WTC11 (cell line): ENCODE results near the gene INO80. TPM values are rescaled to one million over a fixed set of nuclear protein-coding genes. Genes with fewer than 3 reads are reported as not detected.

ENCODE experiments used
- ATAC-seq: fragments of 200-7000 bp; cut with Tn5 transposase; 2 replicates; pipeline ENCODE4 v1.10.0; 2021; ENCODE audit warnings: mild to moderate bottlenecking, moderate library complexity
- CTCF ChIA-PET: fragments of 300-600 bp; sonication (Branson Sonifier 250); formaldehyde crosslinking; loops from one replicate; lab custom pipeline; 2021; ENCODE audit warnings: antibody characterized with exemption; lab: Charles Lee
- POLR2A ChIA-PET: fragments of 350-600 bp; sonication (Branson Sonifier 250); formaldehyde crosslinking; loops from one replicate; lab custom pipeline; 2021; ENCODE audit warnings: antibody characterized with exemption; lab: Charles Lee
- DNase-seq: peaks from one replicate; pipeline ENCODE4 v3.0.0; 2021; ENCODE audit warnings: low spot score
- H3K27ac Mint-ChIP-seq: 2 replicates; pipeline ENCODE4 v1.8.0; 2021; ENCODE audit warnings: mixed read lengths
- H3K27me3 Mint-ChIP-seq: 2 replicates; pipeline ENCODE4 v1.8.0; 2021; ENCODE audit warnings: low read depth, mild to moderate bottlenecking, moderate library complexity, mixed read lengths
- H3K36me3 Mint-ChIP-seq: 2 replicates; pipeline ENCODE4 v1.8.0; 2021; ENCODE audit warnings: mixed read lengths
- H3K4me1 Mint-ChIP-seq: 2 replicates; pipeline ENCODE4 v1.8.0; 2022; ENCODE audit warnings: mixed read lengths
- H3K4me3 Mint-ChIP-seq: 2 replicates; pipeline ENCODE4 v1.8.0; 2021; ENCODE audit warnings: mild to moderate bottlenecking, moderate library complexity, mixed read lengths
- H3K9me3 Mint-ChIP-seq: 2 replicates; pipeline ENCODE4 v1.8.0; 2021; ENCODE audit warnings: mixed read lengths
- AR ChIP-seq: fragments of 250-450 bp; sonication (Bioruptor Pico); IDR thresholded peaks from 2 replicates; pipeline ENCODE4 v1.9.0; 2021; ENCODE audit warnings: mild to moderate bottlenecking
- ATF1 ChIP-seq: sonication (generic); formaldehyde crosslinking; IDR thresholded peaks from 2 replicates; pipeline ENCODE4 v1.8.1; 2023; ENCODE audit warnings: mild to moderate bottlenecking, moderate library complexity, missing genetic modification reagents
- CREB1 ChIP-seq: sonication (generic); formaldehyde crosslinking; IDR thresholded peaks from 2 replicates; pipeline ENCODE4 v1.8.0; 2023; ENCODE audit warnings: mild to moderate bottlenecking, missing genetic modification reagents
- E2F1 ChIP-seq: sonication (generic); formaldehyde crosslinking; IDR thresholded peaks from 2 replicates; pipeline ENCODE4 v1.8.0; 2022; ENCODE audit warnings: mild to moderate bottlenecking, missing genetic modification reagents
- ERG ChIP-seq: fragments of 250-450 bp; sonication (Bioruptor Pico); IDR thresholded peaks from 2 replicates; pipeline ENCODE4 v1.8.0; 2021; ENCODE audit warnings: mild to moderate bottlenecking
- FOXJ3 ChIP-seq: sonication (generic); formaldehyde crosslinking; IDR thresholded peaks from 2 replicates; pipeline ENCODE4 v1.9.0; 2021; ENCODE audit warnings: missing genetic modification reagents, mild to moderate bottlenecking, borderline replicate concordance
- FOXP1 ChIP-seq: sonication (generic); formaldehyde crosslinking; IDR thresholded peaks from 2 replicates; pipeline ENCODE4 v1.8.0; 2022; ENCODE audit warnings: missing genetic modification reagents, mild to moderate bottlenecking, moderate library complexity, borderline replicate concordance
- NR1H2 ChIP-seq: sonication (generic); formaldehyde crosslinking; IDR thresholded peaks from 2 replicates; pipeline ENCODE4 v1.9.0; 2021; ENCODE audit warnings: mild to moderate bottlenecking, moderate library complexity, missing genetic modification reagents
- NR3C1 ChIP-seq: sonication (generic); formaldehyde crosslinking; conservative IDR thresholded peaks from 2 replicates; pipeline ENCODE4 v1.8.1; 2023; ENCODE audit warnings: low read depth, mild to moderate bottlenecking, missing genetic modification reagents
- TCF7 ChIP-seq: sonication (generic); formaldehyde crosslinking; IDR thresholded peaks from 2 replicates; pipeline ENCODE4 v1.8.0; 2022; ENCODE audit warnings: mild to moderate bottlenecking, low read depth, missing genetic modification reagents, moderate library complexity
- ZBTB21 ChIP-seq: sonication (generic); formaldehyde crosslinking; IDR thresholded peaks from 2 replicates; pipeline ENCODE4 v1.8.1; 2023; ENCODE audit warnings: mild to moderate bottlenecking, missing genetic modification reagents, borderline replicate concordance
- ZNF121 ChIP-seq: sonication (generic); formaldehyde crosslinking; IDR thresholded peaks from 2 replicates; pipeline ENCODE4 v1.8.0; 2023; ENCODE audit warnings: missing genetic modification reagents
- ZNF396 ChIP-seq: fragments of 250-450 bp; sonication (Bioruptor Pico); IDR thresholded peaks from 2 replicates; pipeline ENCODE4 v1.8.0; 2021; ENCODE audit warnings: mild to moderate bottlenecking, moderate library complexity, borderline replicate concordance
- ZNF416 ChIP-seq: fragments of 250-450 bp; sonication (Bioruptor Pico); IDR thresholded peaks from 2 replicates; pipeline ENCODE4 v1.9.0; 2021; ENCODE audit warnings: mild to moderate bottlenecking, inconsistent platforms
- ZSCAN18 ChIP-seq: fragments of 250-450 bp; sonication (Bioruptor Pico); IDR thresholded peaks from 2 replicates; pipeline ENCODE4 v2.1.2; 2022; ENCODE audit warnings: mild to moderate bottlenecking, moderate library complexity
- total RNA-seq: library from RNA; stranded (reverse); gene quantifications from 3 replicates; pipeline ENCODE4 v1.2.3, GENCODE V29; 2021
- TF ChIP-seq, protein P1 (sequence below): sonication (generic); formaldehyde crosslinking; IDR thresholded peaks from 2 replicates; pipeline ENCODE4 v1.8.0; 2022; ENCODE audit warnings: mild to moderate bottlenecking, missing genetic modification reagents
- TF ChIP-seq, protein P2 (sequence below): sonication (generic); formaldehyde crosslinking; IDR thresholded peaks from 2 replicates; pipeline ENCODE4 v1.8.1; 2023; ENCODE audit warnings: mild to moderate bottlenecking, missing genetic modification reagents

Gene INO80
- total RNA-seq, 1 experiment from 2014 or later, result 20.6 TPM

- DNase-seq, result no peak
- ATAC-seq, result peak; percentile 62
- Mint-ChIP-seq H3K4me3 (no peak overlapping the region), H3K36me3 (no peaks in the 10 kb centered on the region), H3K27me3 (no peaks in the 10 kb centered on the region), H3K4me1 (peaks cover 31% of the 10 kb centered on the region)
- ChIA-PET CTCF (interaction anchor here (1.4 to 2.1 kb wide), 5 partner anchors 26 to 64 kb away, joined by 5 to 13 read pairs (median 6); no protein-coding TSS in a partner anchor), POLR2A (interaction anchor here (0.6 to 2.1 kb wide), 4 partner anchors 15 to 501 kb away, joined by 3 to 15 read pairs (median 4); partner anchors contain the start of gene CHAC1)
- no peak for TF ChIP-seq ZNF416
- TF ChIP-seq E2F1, result no peak
- TF ChIP-seq, protein P1, sequence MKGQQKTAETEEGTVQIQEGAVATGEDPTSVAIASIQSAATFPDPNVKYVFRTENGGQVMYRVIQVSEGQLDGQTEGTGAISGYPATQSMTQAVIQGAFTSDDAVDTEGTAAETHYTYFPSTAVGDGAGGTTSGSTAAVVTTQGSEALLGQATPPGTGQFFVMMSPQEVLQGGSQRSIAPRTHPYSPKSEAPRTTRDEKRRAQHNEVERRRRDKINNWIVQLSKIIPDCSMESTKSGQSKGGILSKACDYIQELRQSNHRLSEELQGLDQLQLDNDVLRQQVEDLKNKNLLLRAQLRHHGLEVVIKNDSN (CRISPR knock-in tag), result no peak
- TF ChIP-seq, all 79 proteins: peak for 0
- H3K9me3 Mint-ChIP-seq, result no peaks in the 10 kb centered on the region
- H3K27ac Mint-ChIP-seq, result no peak overlapping the region
Measured at GRCh38 chr15:40968290-40969085, 147.6 kb downstream of the INO80 start.

- Mint-ChIP-seq H3K4me3 (no peak overlapping the region), H3K4me1 (peaks cover 31% of the 10 kb centered on the region), H3K27me3 (no peaks in the 10 kb centered on the region), H3K27ac (no peak overlapping the region; the same call in 1 of the 2 replicates), H3K9me3 (peaks cover 11% of the 10 kb centered on the region; the same call in 1 of the 2 replicates), H3K36me3 (no peaks in the 10 kb centered on the region)
- ATAC-seq (no peak), DNase-seq (no peak)
- ChIA-PET CTCF (interaction anchor here (0.8 to 6.7 kb wide), 7 partner anchors 11 to 70 kb away, joined by 3 to 55 read pairs (median 4); partner anchors contain the start of genes CHAC1 and VPS18), POLR2A (interaction anchor here (3.6 kb wide), 1 partner anchor 11 kb away, joined by 22 read pairs; the partner anchor contains the start of gene CHAC1)
- TF ChIP-seq CREB1 (CRISPR knock-in tag), result no peak
- no peak for TF ChIP-seq FOXJ3 (CRISPR knock-in tag)
- no peak for TF ChIP-seq NR1H2 (CRISPR knock-in tag)
- no peak for TF ChIP-seq ERG (CRISPR knock-in tag)
- TF ChIP-seq NR3C1 (CRISPR knock-in tag), result no peak
- TF ChIP-seq, protein P2, sequence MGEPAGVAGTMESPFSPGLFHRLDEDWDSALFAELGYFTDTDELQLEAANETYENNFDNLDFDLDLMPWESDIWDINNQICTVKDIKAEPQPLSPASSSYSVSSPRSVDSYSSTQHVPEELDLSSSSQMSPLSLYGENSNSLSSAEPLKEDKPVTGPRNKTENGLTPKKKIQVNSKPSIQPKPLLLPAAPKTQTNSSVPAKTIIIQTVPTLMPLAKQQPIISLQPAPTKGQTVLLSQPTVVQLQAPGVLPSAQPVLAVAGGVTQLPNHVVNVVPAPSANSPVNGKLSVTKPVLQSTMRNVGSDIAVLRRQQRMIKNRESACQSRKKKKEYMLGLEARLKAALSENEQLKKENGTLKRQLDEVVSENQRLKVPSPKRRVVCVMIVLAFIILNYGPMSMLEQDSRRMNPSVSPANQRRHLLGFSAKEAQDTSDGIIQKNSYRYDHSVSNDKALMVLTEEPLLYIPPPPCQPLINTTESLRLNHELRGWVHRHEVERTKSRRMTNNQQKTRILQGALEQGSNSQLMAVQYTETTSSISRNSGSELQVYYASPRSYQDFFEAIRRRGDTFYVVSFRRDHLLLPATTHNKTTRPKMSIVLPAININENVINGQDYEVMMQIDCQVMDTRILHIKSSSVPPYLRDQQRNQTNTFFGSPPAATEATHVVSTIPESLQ (CRISPR knock-in tag), result no peak
- no peak for TF ChIP-seq TCF7 (CRISPR knock-in tag)
- TF ChIP-seq E2F1, result no peak
- TF ChIP-seq ZBTB21 (CRISPR knock-in tag), result no peak
- no peak for TF ChIP-seq FOXP1 (CRISPR knock-in tag)
- no peak for TF ChIP-seq ZNF121
- TF ChIP-seq ZSCAN18 (CRISPR knock-in tag), result no peak
- TF ChIP-seq AR, result no peak
- TF ChIP-seq ATF1, result no peak
- TF ChIP-seq ZNF416, result no peak
- TF ChIP-seq ZNF396 (CRISPR knock-in tag), result no peak
Measured at GRCh38 chr15:40964634-40965033, 151.4 kb downstream of the INO80 start.
